HFF-Myc (cell line): ENCODE measurements around the gene FAAP20.

Experiments
- DNase-seq: peaks from one replicate; pipeline ENCODE4 v3.0.0-alpha.2; 2011; ENCODE audit warnings: low read depth; ENCODE audit errors: extremely low read depth
- H3K4me3 ChIP-seq: replicated peaks from 2 replicates; pipeline ENCODE4 v1.5.1; 2011; ENCODE audit warnings: low read depth, mild to moderate bottlenecking, control low read depth, low read length
- CTCF ChIP-seq: IDR thresholded peaks from 2 replicates; pipeline ENCODE4 v1.5.1; 2012; ENCODE audit warnings: mild to moderate bottlenecking, low read depth, low read length, control low read depth; ENCODE audit errors: missing control alignments

The FAAP20 gene

GRCh38 chr1:2170211-2170610 is 24.4 kb downstream of the FAAP20 start:
- no peak for TF ChIP-seq CTCF
- no peak overlapping the region for H3K4me3 ChIP-seq
- DNase-seq: no peak

GRCh38 chr1:2169200-2169836 is 25.3 kb downstream of the FAAP20 start:
- H3K4me3 ChIP-seq: no peak overlapping the region
- TF ChIP-seq CTCF: no peak
- no peak for DNase-seq

GRCh38 chr1:2168535-2168934 is 26.0 kb downstream of the FAAP20 start:
- H3K4me3 ChIP-seq: no peak overlapping the region
- no peak for TF ChIP-seq CTCF
- DNase-seq: no peak

- DNase-seq: no peak
- H3K4me3 ChIP-seq: no peak overlapping the region
- TF ChIP-seq CTCF: no peak
Measured at GRCh38 chr1:2168090-2168489, 26.5 kb downstream of the FAAP20 start.

GRCh38 chr1:2166695-2167094 is 27.9 kb downstream of the FAAP20 start:
- no peak for DNase-seq
- no peak overlapping the region for H3K4me3 ChIP-seq
- TF ChIP-seq CTCF: no peak

- no peak overlapping the region for H3K4me3 ChIP-seq
- no peak for TF ChIP-seq CTCF
- DNase-seq: no peak
Measured at GRCh38 chr1:2166254-2166653, 28.3 kb downstream of the FAAP20 start.

- no peak for DNase-seq
- TF ChIP-seq CTCF: no peak
Measured at GRCh38 chr1:2165646-2166045, 28.9 kb downstream of the FAAP20 start.

More at GRCh38 chr1:2165646-2166045, 28.9 kb downstream of the FAAP20 start:
- no peak overlapping the region for H3K4me3 ChIP-seq
